ENCODE results near the gene FAM117B.

Gene FAM117B

GRCh38 chr2:202639231-202639630, 4.5 kb downstream of the FAM117B start:
- H3K4me3 ChIP-seq (replicated peaks; ENCODE audit: insufficient read depth, low read length), result no peak overlapping the region
- no peak for DNase-seq (ENCODE audit: low read depth in 1 of 2, low spot score in 1 of 2)
- H3K27ac ChIP-seq (replicated peaks), result no peak overlapping the region
- TF ChIP-seq SPI1 (IDR thresholded peaks at IDR 0.05; ENCODE audit: borderline replicate concordance, low read depth) (no peak), CTCF (IDR thresholded peaks at IDR 0.05; ENCODE audit: insufficient read depth, low read length) (no peak), POLR2AphosphoS5 (IDR thresholded peaks at IDR 0.05; ENCODE audit: low read depth) (no peak), GABPA (IDR thresholded peaks at IDR 0.05; ENCODE audit: low read depth) (no peak), REST (IDR thresholded peaks at IDR 0.05; ENCODE audit: insufficient replicate concordance, low read depth) (no peak)
- no peaks in the 10 kb centered on the region for H3K27me3 ChIP-seq (ENCODE audit: insufficient read depth, poor library complexity, severe bottlenecking)

- DNase-seq (ENCODE audit: low read depth in 1 of 2, low spot score in 1 of 2), result no peak
- Histone ChIP-seq H3K4me3 (replicated peaks; ENCODE audit: insufficient read depth, low read length) (no peak overlapping the region), H3K27me3 (ENCODE audit: insufficient read depth, poor library complexity, severe bottlenecking) (no peaks in the 10 kb centered on the region), H3K27ac (replicated peaks) (0 out of 2 replicates have a peak overlapping the region, but pooled peaks have one; percentile 5)
- no peak for TF ChIP-seq POLR2AphosphoS5 (IDR thresholded peaks at IDR 0.05; ENCODE audit: low read depth)
- TF ChIP-seq SPI1 (IDR thresholded peaks at IDR 0.05; ENCODE audit: borderline replicate concordance, low read depth), result no peak
- TF ChIP-seq REST (IDR thresholded peaks at IDR 0.05; ENCODE audit: insufficient replicate concordance, low read depth), result no peak
- no peak for TF ChIP-seq CTCF (IDR thresholded peaks at IDR 0.05; ENCODE audit: insufficient read depth, low read length)
- TF ChIP-seq GABPA (IDR thresholded peaks at IDR 0.05; ENCODE audit: low read depth), result no peak
These were observed 7.8 kb downstream of the FAM117B start for GRCh38 chr2:202642567-202642966.

GRCh38 chr2:202643012-202643858, 8.5 kb downstream of the FAM117B start:
- no peaks in the 10 kb centered on the region for H3K27me3 ChIP-seq (ENCODE audit: insufficient read depth, poor library complexity, severe bottlenecking)
- H3K4me3 ChIP-seq (replicated peaks; ENCODE audit: insufficient read depth, low read length), result no peak overlapping the region
- no peak for DNase-seq (ENCODE audit: low read depth in 1 of 2, low spot score in 1 of 2)
- TF ChIP-seq GABPA (IDR thresholded peaks at IDR 0.05; ENCODE audit: low read depth), result no peak
- no peak for TF ChIP-seq CTCF (IDR thresholded peaks at IDR 0.05; ENCODE audit: insufficient read depth, low read length)
- no peak for TF ChIP-seq SPI1 (IDR thresholded peaks at IDR 0.05; ENCODE audit: borderline replicate concordance, low read depth)
- TF ChIP-seq REST (IDR thresholded peaks at IDR 0.05; ENCODE audit: insufficient replicate concordance, low read depth), result no peak
- TF ChIP-seq POLR2AphosphoS5 (IDR thresholded peaks at IDR 0.05; ENCODE audit: low read depth), result no peak
- H3K27ac ChIP-seq (replicated peaks), result peak overlapping the region; percentile 15; the same call in 1 of the 2 replicates
